GM18873 (cell line): Measurements from ENCODE around the gene SMIM14.
"Not testable (repeated sequence)": the region's sequence is repeated elsewhere in the genome, so short reads cannot be mapped to it uniquely, and the experiment has no call there.

ENCODE experiments used
- ATAC-seq: cut with Tn5 transposase; IDR thresholded peaks from one replicate; pipeline ENCODE4 v1.9.1; 2021; ENCODE audit warnings: mild to moderate bottlenecking, moderate library complexity, moderate number of reproducible peaks; ENCODE audit not compliant: unreplicated experiment, low FRiP score

Gene SMIM14

GRCh38 chr4:39648827-39649558 lies 10.3 kb upstream of the SMIM14 start:
- ATAC-seq, result no peak

GRCh38 chr4:39648213-39648612 lies 9.5 kb upstream of the SMIM14 start:
- ATAC-seq, result no peak

GRCh38 chr4:39642885-39643552 lies 4.4 kb upstream of the SMIM14 start:
- no peak for ATAC-seq

- no peak for ATAC-seq
These were observed 2.8 kb upstream of the SMIM14 start for GRCh38 chr4:39641451-39641850.

DNA sequence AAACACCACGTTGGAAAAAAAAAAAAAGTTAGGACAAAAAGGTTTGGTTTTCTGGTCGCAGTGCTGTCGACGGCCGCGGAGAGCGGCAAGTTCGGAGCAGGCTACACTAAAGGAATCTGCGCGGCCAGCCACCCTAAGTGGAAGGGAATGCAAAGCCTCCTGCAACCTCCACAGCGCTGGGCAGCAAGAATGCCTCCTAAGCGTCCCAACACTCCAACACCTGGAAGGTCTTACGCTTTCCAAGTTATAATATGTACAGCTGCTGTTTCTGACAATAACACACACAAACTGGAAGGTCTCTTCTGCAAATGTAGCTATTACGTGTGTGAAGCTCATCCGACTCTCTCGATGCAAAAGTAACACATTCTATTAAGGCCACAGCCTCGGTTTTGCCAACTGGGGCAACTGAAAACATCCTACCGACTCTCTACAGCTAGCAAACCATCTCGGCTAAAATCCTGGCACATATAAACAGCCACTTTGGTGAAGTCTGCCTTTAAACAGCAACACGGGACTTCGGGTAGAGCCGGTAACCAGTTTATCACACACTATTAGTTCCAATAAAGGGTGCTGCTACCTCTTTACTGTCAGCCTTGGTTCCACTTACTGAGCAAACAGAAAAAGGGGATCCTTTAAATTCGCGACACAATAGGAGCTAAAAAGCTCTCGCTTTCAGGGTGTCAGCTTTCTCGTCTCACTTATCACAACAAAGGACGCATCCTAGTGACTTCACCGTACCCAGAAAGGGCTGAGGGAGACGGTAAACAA lies 895 bp downstream of the SMIM14 start:
- no peak for ATAC-seq

- no peak for ATAC-seq
These were observed 1.5 kb downstream of the SMIM14 start for GRCh38 chr4:39637221-39637585.

GRCh38 chr4:39636531-39637184 lies 2.0 kb downstream of the SMIM14 start:
- no peak for ATAC-seq

GRCh38 chr4:39635023-39635422 lies 3.6 kb downstream of the SMIM14 start:
- no peak for ATAC-seq

- ATAC-seq, result peak; percentile 60
These were observed 7.0 kb downstream of the SMIM14 start for GRCh38 chr4:39631700-39632079.

- no peak for ATAC-seq
These were observed 11.3 kb downstream of the SMIM14 start for GRCh38 chr4:39627413-39627812.

DNA sequence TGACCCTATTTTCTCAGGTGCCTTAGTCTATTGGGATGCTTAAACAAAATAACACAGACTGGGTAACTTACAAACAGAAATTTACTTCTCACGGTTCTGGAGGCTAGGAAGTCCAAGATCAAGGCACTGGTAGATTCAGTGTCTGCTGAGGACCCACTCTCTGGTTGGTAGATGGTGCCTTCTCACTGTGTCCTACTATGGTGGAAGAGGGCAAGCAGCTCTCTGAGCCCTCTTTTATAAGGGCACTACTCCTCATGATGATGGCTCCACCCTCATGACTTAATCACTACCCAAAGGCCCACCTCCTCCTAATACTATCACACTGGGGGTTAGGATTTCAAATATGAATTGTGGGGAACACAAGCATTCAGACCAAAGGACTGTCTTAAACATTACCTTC lies 11.8 kb downstream of the SMIM14 start:
- no peak for ATAC-seq

- peak; percentile 52 for ATAC-seq
These were observed 12.4 kb downstream of the SMIM14 start for GRCh38 chr4:39626261-39626660.

GRCh38 chr4:39621582-39621981 lies 17.1 kb downstream of the SMIM14 start:
- no peak for ATAC-seq

DNA sequence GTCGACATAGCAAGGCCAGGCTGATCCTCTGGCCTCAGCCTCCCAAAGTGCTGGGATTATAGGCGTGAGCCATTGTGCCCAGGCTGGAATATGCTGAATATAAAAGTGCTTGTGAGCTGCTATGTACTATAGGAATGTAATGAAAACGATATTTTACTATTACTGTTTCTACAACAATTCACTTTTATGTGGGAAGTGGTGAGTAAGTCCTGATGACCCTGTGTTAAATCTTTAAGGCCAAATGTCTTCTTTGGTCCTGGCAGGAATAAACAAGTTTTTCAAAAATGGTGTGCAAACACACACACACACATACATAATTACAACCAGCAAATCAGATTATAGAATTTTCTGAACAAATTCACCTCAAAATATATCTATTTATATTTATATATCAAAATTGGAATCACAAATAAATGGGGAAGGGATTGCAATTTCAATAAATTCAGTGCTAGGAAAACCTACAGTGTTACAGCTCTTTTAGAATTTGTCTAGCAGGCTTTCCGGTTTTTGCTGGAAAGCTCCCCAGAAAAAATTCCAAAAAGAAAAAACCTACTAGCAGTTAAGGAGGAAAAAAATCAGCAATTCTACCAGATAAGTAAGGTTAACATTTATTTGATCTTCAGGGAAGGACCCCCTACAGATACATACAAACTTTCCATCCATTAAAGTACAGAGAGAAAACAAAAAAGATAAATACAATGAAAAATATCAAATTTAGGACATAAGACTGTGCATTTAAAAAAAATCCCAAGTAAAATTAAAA lies 17.9 kb downstream of the SMIM14 start:
- ATAC-seq, result no peak

- ATAC-seq, result no peak
These were observed 21.1 kb downstream of the SMIM14 start for GRCh38 chr4:39617534-39617933.

DNA sequence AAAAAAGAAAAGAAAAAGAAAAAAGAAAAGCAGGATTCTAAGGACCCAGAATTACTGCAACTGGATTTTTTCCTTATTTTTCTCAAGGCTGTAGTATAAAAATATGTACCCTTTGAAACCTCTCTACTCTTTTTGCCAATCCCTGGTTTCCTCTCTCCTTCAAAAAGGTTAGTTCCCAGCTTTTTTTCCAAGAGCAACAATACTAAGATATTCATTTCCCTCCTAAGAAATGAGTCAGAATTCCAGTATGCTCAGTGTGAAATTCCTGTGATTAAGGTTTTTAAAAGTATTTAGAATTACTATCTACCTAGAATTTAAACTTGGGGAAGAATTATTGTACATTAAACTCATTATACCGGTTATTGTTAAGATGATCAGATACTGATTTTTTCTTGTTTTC lies 22.0 kb downstream of the SMIM14 start:
- ATAC-seq, result no peak

- ATAC-seq, result not testable (repeated sequence)
These were observed 22.6 kb downstream of the SMIM14 start for GRCh38 chr4:39616112-39616511.

DNA sequence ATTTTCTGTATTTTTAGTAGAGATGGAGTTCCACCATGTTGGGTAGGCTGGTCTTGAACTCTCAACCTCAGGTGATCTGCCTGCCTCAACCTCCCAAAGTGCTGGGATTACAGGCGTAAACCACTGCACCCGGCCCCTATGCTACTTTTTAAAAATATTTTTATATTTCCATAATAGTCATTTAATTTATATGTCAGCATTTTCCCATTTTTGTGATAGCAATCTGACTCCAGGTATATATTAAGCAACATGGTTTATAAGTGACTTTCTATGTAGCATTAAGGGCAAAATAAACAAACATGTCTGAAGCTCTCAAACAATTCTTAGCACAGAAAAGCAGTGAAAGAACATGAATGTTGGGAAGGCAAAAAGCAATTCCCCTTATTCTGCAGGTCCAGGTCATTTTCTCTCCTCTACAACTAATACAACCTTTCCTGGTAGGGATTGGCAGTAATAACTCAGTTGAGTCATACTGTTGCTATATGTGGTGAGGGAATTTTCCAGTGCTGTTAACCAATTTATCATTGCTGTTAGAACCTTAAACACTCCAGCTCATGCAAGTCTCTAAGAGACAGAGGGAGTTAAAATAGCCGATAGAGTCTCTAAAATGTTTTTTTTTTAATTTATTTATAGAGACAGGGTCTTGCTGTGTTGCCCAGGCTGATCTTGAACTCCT lies 24.0 kb downstream of the SMIM14 start:
- ATAC-seq, result no peak

DNA sequence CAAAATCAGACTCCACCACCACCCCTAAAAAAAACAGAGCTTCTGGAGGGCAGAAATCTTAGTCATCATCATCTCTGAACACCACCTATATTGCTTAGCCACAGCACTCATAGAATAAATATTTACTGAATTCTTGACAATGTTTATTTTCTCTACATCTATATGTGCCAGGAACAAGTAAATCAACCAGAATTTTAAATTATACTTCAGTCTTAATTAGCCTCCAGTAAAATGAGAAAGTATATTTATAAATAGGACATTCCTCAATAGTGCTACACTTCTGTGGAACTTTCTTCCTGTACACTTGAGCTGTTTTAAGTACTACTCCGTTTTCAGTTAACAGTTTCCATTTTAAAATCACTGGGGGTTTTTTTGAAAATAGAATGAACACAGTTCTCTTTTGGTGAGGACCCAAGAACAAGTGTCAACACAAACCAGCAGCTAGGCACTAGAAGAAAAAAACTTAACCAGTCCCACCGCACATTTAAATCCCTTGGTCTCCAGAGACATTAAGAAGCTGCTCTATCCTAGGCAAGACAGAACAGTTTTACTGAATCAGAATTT lies 25.5 kb downstream of the SMIM14 start:
- no peak for ATAC-seq
